ENCODE results near the gene VAV3. TPM values are rescaled to one million over a fixed set of nuclear protein-coding genes. Genes with fewer than 3 reads are reported as not detected.
"Not testable (repeated sequence)": the region's sequence is repeated elsewhere in the genome, so short reads cannot be mapped to it uniquely, and the experiment has no call there.

The VAV3 gene
- polyA plus RNA-seq, 1 donor (not counting 4 experiments of a cell fraction or from before 2014, with no cell fraction given): 19.6 TPM

- Histone ChIP-seq H3K4me1 (ENCODE audit: control insufficient read depth, extremely low read depth, insufficient read depth, low read length) (no peaks in the 10 kb centered on the region), H3K27me3 (ENCODE audit: control insufficient read depth, extremely low read depth, insufficient read depth, low read length) (no peaks in the 10 kb centered on the region), H4K20me1 (ENCODE audit: control insufficient read depth, extremely low read depth, insufficient read depth, low read length) (no peaks in the 10 kb centered on the region), H2AFZ (ENCODE audit: control insufficient read depth, low read length) (no peak overlapping the region), H3K9me3 (ENCODE audit: control insufficient read depth, low read depth, low read length) (no peaks in the 10 kb centered on the region), H3K27ac (ENCODE audit: control insufficient read depth, insufficient read depth, low read length) (no peak overlapping the region), H3K4me3 (ENCODE audit: control insufficient read depth in 2 of 3, extremely low read depth in 1 of 3, insufficient read depth in 2 of 3, low read depth in 1 of 3, low read length in 3 of 3) (no peak overlapping the region), H3K4me2 (ENCODE audit: control insufficient read depth, extremely low read depth, insufficient read depth, low read depth, low read length) (no peak overlapping the region), H3K9me1 (ENCODE audit: control insufficient read depth, extremely low read depth, insufficient read depth, low read length) (no peaks in the 10 kb centered on the region), H3K79me2 (ENCODE audit: control insufficient read depth, insufficient read depth, low read length) (no peaks in the 10 kb centered on the region), H3K9ac (ENCODE audit: control insufficient read depth, extremely low read depth, insufficient read depth, low read length) (no peak overlapping the region), H3K36me3 (ENCODE audit: control insufficient read depth in 2 of 2, extremely low read depth in 1 of 2, insufficient read depth in 2 of 2, low read length in 2 of 2) (no peaks in the 10 kb centered on the region)
- DNase-seq (ENCODE audit: low read depth, low spot score) (no peak), FAIRE-seq (no peak)
- dilution Hi-C loops (cut with MboI; ENCODE audit: extremely low pct_ligation_motif_present, low sequenced_read_pairs): no loop called here
- TF ChIP-seq EZH2 (IDR thresholded peaks at IDR 0.05; ENCODE audit: low read length) (no peak), CTCF (optimal IDR thresholded peaks at IDR 0.05 in 1 of 3, IDR thresholded peaks at IDR 0.05 in 1 of 3, conservative IDR thresholded peaks at IDR 0.05 in 1 of 3; ENCODE audit: extremely low read depth in 1 of 3, insufficient read depth in 2 of 3, low read length in 3 of 3) (no peak)
Measured at GRCh38 chr1:107895403-107896191, 69.4 kb downstream of the VAV3 start.

- dilution Hi-C loops (cut with MboI; ENCODE audit: extremely low pct_ligation_motif_present, low sequenced_read_pairs): no loop called here
- no peaks in the 10 kb centered on the region for H3K79me2 ChIP-seq (ENCODE audit: control insufficient read depth, insufficient read depth, low read length)
- no peaks in the 10 kb centered on the region for H3K4me1 ChIP-seq (ENCODE audit: control insufficient read depth, extremely low read depth, insufficient read depth, low read length)
- DNase-seq (ENCODE audit: low read depth, low spot score) (no peak), FAIRE-seq (no peak)
- no peak overlapping the region for H3K9ac ChIP-seq (ENCODE audit: control insufficient read depth, extremely low read depth, insufficient read depth, low read length)
- no peak overlapping the region for H3K27ac ChIP-seq (ENCODE audit: control insufficient read depth, insufficient read depth, low read length)
- H3K36me3 ChIP-seq (ENCODE audit: control insufficient read depth in 2 of 2, extremely low read depth in 1 of 2, insufficient read depth in 2 of 2, low read length in 2 of 2): no peaks in the 10 kb centered on the region
- no peaks in the 10 kb centered on the region for H4K20me1 ChIP-seq (ENCODE audit: control insufficient read depth, extremely low read depth, insufficient read depth, low read length)
- H3K9me1 ChIP-seq (ENCODE audit: control insufficient read depth, extremely low read depth, insufficient read depth, low read length): no peaks in the 10 kb centered on the region
- H3K4me3 ChIP-seq (ENCODE audit: control insufficient read depth in 2 of 3, extremely low read depth in 1 of 3, insufficient read depth in 2 of 3, low read depth in 1 of 3, low read length in 3 of 3): no peak overlapping the region
- no peaks in the 10 kb centered on the region for H3K27me3 ChIP-seq (ENCODE audit: control insufficient read depth, extremely low read depth, insufficient read depth, low read length)
- no peak overlapping the region for H3K4me2 ChIP-seq (ENCODE audit: control insufficient read depth, extremely low read depth, insufficient read depth, low read depth, low read length)
- no peaks in the 10 kb centered on the region for H3K9me3 ChIP-seq (ENCODE audit: control insufficient read depth, low read depth, low read length)
- TF ChIP-seq CTCF (optimal IDR thresholded peaks at IDR 0.05 in 1 of 3, IDR thresholded peaks at IDR 0.05 in 1 of 3, conservative IDR thresholded peaks at IDR 0.05 in 1 of 3; ENCODE audit: extremely low read depth in 1 of 3, insufficient read depth in 2 of 3, low read length in 3 of 3) (no peak), EZH2 (IDR thresholded peaks at IDR 0.05; ENCODE audit: low read length) (no peak)
- no peak overlapping the region for H2AFZ ChIP-seq (ENCODE audit: control insufficient read depth, low read length)
Measured at GRCh38 chr1:107894605-107895004, 70.4 kb downstream of the VAV3 start.

GRCh38 chr1:107893350-107893749 lies 71.6 kb downstream of the VAV3 start:
- H3K4me2 ChIP-seq (ENCODE audit: control insufficient read depth, extremely low read depth, insufficient read depth, low read depth, low read length); FAIRE-seq; H3K9me1 ChIP-seq (ENCODE audit: control insufficient read depth, extremely low read depth, insufficient read depth, low read length); H3K4me1 ChIP-seq (ENCODE audit: control insufficient read depth, extremely low read depth, insufficient read depth, low read length); H3K27me3 ChIP-seq (ENCODE audit: control insufficient read depth, extremely low read depth, insufficient read depth, low read length); H3K79me2 ChIP-seq (ENCODE audit: control insufficient read depth, insufficient read depth, low read length); H3K4me3 ChIP-seq (ENCODE audit: control insufficient read depth in 2 of 3, extremely low read depth in 1 of 3, insufficient read depth in 2 of 3, low read depth in 1 of 3, low read length in 3 of 3); H3K9me3 ChIP-seq (ENCODE audit: control insufficient read depth, low read depth, low read length); H3K36me3 ChIP-seq (ENCODE audit: control insufficient read depth in 2 of 2, extremely low read depth in 1 of 2, insufficient read depth in 2 of 2, low read length in 2 of 2); H3K27ac ChIP-seq (ENCODE audit: control insufficient read depth, insufficient read depth, low read length); DNase-seq (ENCODE audit: low read depth, low spot score); H4K20me1 ChIP-seq (ENCODE audit: control insufficient read depth, extremely low read depth, insufficient read depth, low read length); H2AFZ ChIP-seq (ENCODE audit: control insufficient read depth, low read length); H3K9ac ChIP-seq (ENCODE audit: control insufficient read depth, extremely low read depth, insufficient read depth, low read length); dilution Hi-C loops (cut with MboI; ENCODE audit: extremely low pct_ligation_motif_present, low sequenced_read_pairs): not testable (repeated sequence)
